Heart left ventricle (tissue), 16 donors: Measurements from ENCODE around the gene DDX42. TPM values are rescaled to one million over a fixed set of nuclear protein-coding genes. Genes with fewer than 3 reads are reported as not detected.
A peak's percentile ranks its signal among the peaks of the same experiment; 100 is the strongest.

Experiments
- ATAC-seq, 4 donors: fragments of 200-7000 bp; cut with Tn5 transposase; one replicate each; pipeline ENCODE4 v1.9.1; 2020 to 2022; ENCODE audit warnings: moderate library complexity in 4 of 4, mild to moderate bottlenecking in 3 of 4, moderate number of reproducible peaks in 1 of 4
- DNase-seq, 5 donors: peaks; one replicate each; pipeline ENCODE4 v3.0.0-alpha.2; 2020
- H3K27ac ChIP-seq, 12 donors: fragments of 200-600 bp; sonication (generic) in 4 of 12; one replicate each; pipeline versions ENCODE4 v1.5.0 to v1.8.0; 2016 to 2022; ENCODE audit warnings: mild to moderate bottlenecking in 2 of 12
- H3K27me3 ChIP-seq, 9 donors: fragments of 200-600 bp; sonication (generic) in 2 of 9; one replicate each; pipeline versions ENCODE4 v1.5.1 to v1.8.0; 2016 to 2022; ENCODE audit warnings: mild to moderate bottlenecking in 3 of 9
- H3K36me3 ChIP-seq, 9 donors: fragments of 200-600 bp; sonication (generic) in 2 of 9; one replicate each; pipeline versions ENCODE4 v1.5.0 to v1.8.0; 2018 to 2022; ENCODE audit warnings: mild to moderate bottlenecking in 2 of 9
- H3K4me1 ChIP-seq, 12 donors: fragments of 200-600 bp; sonication (generic) in 4 of 12; one replicate each; pipeline versions ENCODE4 v1.5.0 to v1.8.0; 2016 to 2022; ENCODE audit warnings: mild to moderate bottlenecking in 3 of 12
- H3K4me3 ChIP-seq, 12 donors: fragments of 200-600 bp; sonication (generic) in 4 of 12; one replicate each; pipeline versions ENCODE4 v1.5.0 to v1.8.0; 2017 to 2022; ENCODE audit warnings: mild to moderate bottlenecking in 9 of 12, moderate library complexity in 4 of 12
- H3K9me3 ChIP-seq, 12 donors: fragments of 200-600 bp; sonication (generic) in 4 of 12; one replicate each; pipeline versions ENCODE4 v1.5.0 to v1.8.0; 2016 to 2022; ENCODE audit warnings: mild to moderate bottlenecking in 1 of 12
- POLR2A ChIP-seq, 2 donors: fragments of 450-650 bp; IDR thresholded peaks; one replicate each; pipeline ENCODE4 v1.6.1; 2017; ENCODE audit warnings: antibody characterized with exemption in 2 of 2, mild to moderate bottlenecking in 2 of 2, moderate library complexity in 2 of 2
- whole genome bisulfite sequencing, 4 donors: extraction: QIAGEN DNeasy Blood & Tissue Kit in 2 of 4; methylation state at CpG; one replicate each; pipeline versions ENCODE4 v1.1.5 to v1.1.7; 2013 to 2018; 5-methylcytosine and 5-hydroxymethylcytosine counted together
- intact Hi-C, 10 donors: fragments of 100-400 bp; cut with DNase I; formaldehyde crosslinking; loops; one replicate each; pipeline versions ENCODE4 v1.11.1 to v1.14.2; 2022
- long read RNA-seq, 3 donors: library from polyadenylated mRNA; unstranded; transcript quantifications; one replicate each; pipeline ENCODE4 v2.0.0, GENCODE V29; 2020 to 2021
- polyA plus RNA-seq, 2 donors: library from polyadenylated mRNA; stranded (reverse); fragments of 200-250 nt; gene quantifications; one replicate each; pipeline ENCODE4 v1.2.3, GENCODE V29; 2013
- total RNA-seq, 9 donors: library from RNA; depleted of rRNA in 2 of 9; stranded (reverse); fragments of >200 nt in 2 of 9; fragmentation: NEBNext Ultra II Directional in 3 of 9; extraction: Animal tissue kit (Norgen Biotek cat#: 25700) in 3 of 9; gene quantifications; one replicate each; pipeline versions ENCODE4 v1.1.0 to v1.2.4, GENCODE V29; 2016 to 2023
- TF ChIP-seq, protein P1 (sequence below), 12 donors: fragments of 200-600 bp; sonication (generic) in 4 of 12; IDR thresholded peaks; one replicate each; pipeline versions ENCODE4 v1.5.0 to v1.8.0; 2018 to 2022; ENCODE audit warnings: antibody characterized with exemption in 12 of 12, mild to moderate bottlenecking in 5 of 12
- donor health status: ischemic (EF 13 %, LVEDD 7.1; RV severe dilation, severe dysfunction).
- donor health status: healthy with polysubstance abuse.
- donor health status: DM: no; HTN: yes; CAD: no.
- donor health status: DM: no; HTN: no; CAD: no.
- donor health status: ischemic (EF 25% LVEDD 6.9; RV normal size, moderate dysfunction).
- donor health status: ischemic (EF 25% LVEDD 5.7; RV mildly dilated, moderate dysfunction).
- donor health status: healthy.
- donor health status: DM: yes; HTN: yes; CAD: no.
- donor health status: ischemic (EF 35%, LVEDD 5.7; RV mildly dilated, moderate dysfunction).
- donor health status: nonischemic (EF 11% LVEDD 7.7; RV severe dilation, severe dysfunction).
- donor health status: DM: yes; HTN: yes; CAD: no.
- donor health status: PGD.
- donor health status: ischemic (EF 29% LVEDD 5.4; RV normal size, mild dysfunction).
- donor health status: nonischemic (EF 23%, LVEDD 6.1; RV moderate dilation, normal function).

The DDX42 gene, protein sequence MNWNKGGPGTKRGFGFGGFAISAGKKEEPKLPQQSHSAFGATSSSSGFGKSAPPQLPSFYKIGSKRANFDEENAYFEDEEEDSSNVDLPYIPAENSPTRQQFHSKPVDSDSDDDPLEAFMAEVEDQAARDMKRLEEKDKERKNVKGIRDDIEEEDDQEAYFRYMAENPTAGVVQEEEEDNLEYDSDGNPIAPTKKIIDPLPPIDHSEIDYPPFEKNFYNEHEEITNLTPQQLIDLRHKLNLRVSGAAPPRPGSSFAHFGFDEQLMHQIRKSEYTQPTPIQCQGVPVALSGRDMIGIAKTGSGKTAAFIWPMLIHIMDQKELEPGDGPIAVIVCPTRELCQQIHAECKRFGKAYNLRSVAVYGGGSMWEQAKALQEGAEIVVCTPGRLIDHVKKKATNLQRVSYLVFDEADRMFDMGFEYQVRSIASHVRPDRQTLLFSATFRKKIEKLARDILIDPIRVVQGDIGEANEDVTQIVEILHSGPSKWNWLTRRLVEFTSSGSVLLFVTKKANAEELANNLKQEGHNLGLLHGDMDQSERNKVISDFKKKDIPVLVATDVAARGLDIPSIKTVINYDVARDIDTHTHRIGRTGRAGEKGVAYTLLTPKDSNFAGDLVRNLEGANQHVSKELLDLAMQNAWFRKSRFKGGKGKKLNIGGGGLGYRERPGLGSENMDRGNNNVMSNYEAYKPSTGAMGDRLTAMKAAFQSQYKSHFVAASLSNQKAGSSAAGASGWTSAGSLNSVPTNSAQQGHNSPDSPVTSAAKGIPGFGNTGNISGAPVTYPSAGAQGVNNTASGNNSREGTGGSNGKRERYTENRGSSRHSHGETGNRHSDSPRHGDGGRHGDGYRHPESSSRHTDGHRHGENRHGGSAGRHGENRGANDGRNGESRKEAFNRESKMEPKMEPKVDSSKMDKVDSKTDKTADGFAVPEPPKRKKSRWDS
- 10 to 100 TPM; 30.1 to 75.0 (median 61.0) TPM for total RNA-seq
- 10 to 100 TPM; 34.4 to 44.8 TPM for polyA plus RNA-seq
- long read RNA-seq, donor 1, full-length matches to known transcripts: 42 of 52 reads
- long read RNA-seq, donor 1, partial matches to known transcripts: 8 of 52 reads
- long read RNA-seq, donor 1, other reads (novel, unspliced or antisense): 2 of 52 reads
- long read RNA-seq, donor 2, transcript DDX42-202 (18 exons, 3,939 nt): major isoform, 5 of 27 reads
- long read RNA-seq, donor 2, partial matches to known transcripts: 15 of 27 reads
- long read RNA-seq, donor 2, other reads (novel, unspliced or antisense): 1 of 27 reads
- long read RNA-seq, donor 3, full-length matches to known transcripts: 35 of 45 reads
- long read RNA-seq, donor 3, partial matches to known transcripts: 6 of 45 reads
- long read RNA-seq, donor 3, other reads (novel, unspliced or antisense): 4 of 45 reads

DNA sequence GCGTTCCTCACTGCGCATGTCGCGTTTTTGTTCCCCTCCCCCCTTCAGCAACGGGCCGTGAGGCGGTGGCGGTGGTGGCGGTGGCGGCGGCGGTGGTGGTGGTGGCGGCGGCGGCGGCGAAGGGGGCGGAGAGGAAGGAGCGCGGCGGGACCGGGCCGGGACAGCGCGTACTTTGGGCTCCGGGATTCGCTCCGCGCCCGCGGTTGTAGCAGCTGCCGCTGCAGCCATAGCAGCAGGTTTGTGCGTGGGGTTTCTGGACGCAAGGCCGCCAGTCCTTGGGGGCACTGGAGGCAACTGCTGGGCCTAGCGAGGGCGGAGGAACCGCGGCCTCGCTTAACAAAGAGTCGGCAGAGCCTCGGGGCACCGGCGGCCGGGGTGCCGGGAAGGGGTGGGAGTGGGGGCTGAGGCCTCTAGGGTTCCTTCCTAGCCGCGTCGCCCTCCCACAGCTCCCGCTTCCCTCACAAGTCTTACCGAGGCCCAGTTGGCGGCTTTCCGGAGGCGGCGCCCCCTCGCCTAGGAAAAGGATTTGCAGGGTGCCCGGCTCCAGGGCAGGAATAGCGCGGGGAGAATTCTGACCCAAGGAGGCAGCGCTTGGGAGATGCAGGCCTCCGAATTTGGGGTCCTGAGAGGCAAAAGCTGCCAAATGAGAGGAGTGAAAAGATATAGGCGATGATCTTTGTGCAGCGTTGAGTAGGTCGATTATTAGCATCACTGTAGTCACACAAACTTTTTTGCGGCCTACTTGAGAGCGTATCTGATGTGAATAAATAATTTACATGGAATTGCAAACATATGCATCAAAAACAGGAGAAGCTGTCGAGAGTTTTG is at the start of gene DDX42:
DDX42 (plus strand) TSS at position 30 of the 828 bp plus-strand sequence. CDS start 12,880 bp downstream, outside the sequence.
- WGBS, 4 donors: 0 to 1% (median 1%) methylated on average over 39 to 67 of the region's 67 CpGs
- ATAC-seq: peak in 2 of 4 donors; percentile 8 to 20
- no peaks in the 10 kb centered on the region for H3K27me3 ChIP-seq
- peak within 1 kb of the TSS; percentile 88 to 99 (median 98) for H3K27ac ChIP-seq
- TF ChIP-seq, protein P1, sequence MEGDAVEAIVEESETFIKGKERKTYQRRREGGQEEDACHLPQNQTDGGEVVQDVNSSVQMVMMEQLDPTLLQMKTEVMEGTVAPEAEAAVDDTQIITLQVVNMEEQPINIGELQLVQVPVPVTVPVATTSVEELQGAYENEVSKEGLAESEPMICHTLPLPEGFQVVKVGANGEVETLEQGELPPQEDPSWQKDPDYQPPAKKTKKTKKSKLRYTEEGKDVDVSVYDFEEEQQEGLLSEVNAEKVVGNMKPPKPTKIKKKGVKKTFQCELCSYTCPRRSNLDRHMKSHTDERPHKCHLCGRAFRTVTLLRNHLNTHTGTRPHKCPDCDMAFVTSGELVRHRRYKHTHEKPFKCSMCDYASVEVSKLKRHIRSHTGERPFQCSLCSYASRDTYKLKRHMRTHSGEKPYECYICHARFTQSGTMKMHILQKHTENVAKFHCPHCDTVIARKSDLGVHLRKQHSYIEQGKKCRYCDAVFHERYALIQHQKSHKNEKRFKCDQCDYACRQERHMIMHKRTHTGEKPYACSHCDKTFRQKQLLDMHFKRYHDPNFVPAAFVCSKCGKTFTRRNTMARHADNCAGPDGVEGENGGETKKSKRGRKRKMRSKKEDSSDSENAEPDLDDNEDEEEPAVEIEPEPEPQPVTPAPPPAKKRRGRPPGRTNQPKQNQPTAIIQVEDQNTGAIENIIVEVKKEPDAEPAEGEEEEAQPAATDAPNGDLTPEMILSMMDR (IDR thresholded peaks at IDR 0.05): peak in 3 of 12 donors; percentile 10 to 30 (median 16)
- TF ChIP-seq POLR2A (IDR thresholded peaks at IDR 0.05): no peak
- intact Hi-C loops: loop anchor here in 4 of 10 donors (5.0 to 10.0 kb wide), 5 partner anchors 50 to 350 kb away; partner anchors contain the start of genes FTSJ3 (in 3 of the 4), PSMC5 (in 3 of the 4), DCAF7 (in 1 of the 4) and SMARCD2 (in 1 of the 4)
- DNase-seq: peak; percentile 49 to 93 (median 93)
- H3K9me3 ChIP-seq: no peaks in the 10 kb centered on the region
- H3K4me3 ChIP-seq: peak within 1 kb of the TSS; percentile 65 to 99 (median 82)
- peaks cover 0 to 28% (median 17%) of the 10 kb centered on the region in 9 donors for H3K36me3 ChIP-seq
- H3K4me1 ChIP-seq: peaks cover 3 to 70% (median 42%) of the 10 kb centered on the region in 12 donors

DNA sequence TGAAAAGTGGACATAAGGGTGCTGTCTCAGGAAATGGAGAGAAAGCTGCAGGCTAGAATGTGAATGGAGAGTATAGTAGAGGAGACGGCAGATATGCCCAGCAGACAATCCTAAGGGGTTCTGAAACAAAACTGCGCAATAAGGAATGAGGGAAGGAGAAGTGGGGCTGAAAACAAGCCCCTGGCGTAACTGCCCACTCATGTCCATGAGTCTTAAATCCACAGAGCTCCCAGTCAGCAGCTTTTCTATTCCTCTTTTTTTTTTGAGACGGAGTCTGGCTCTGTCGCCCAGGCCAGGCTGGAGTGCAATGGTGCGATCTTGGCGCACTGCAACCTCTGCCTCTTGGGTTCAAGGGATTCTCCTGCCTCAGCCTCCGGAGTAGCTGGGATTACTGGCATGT is 38.3 kb upstream of the DDX42 start:
- no peak for DNase-seq
- no peak for ATAC-seq
- H3K9me3 ChIP-seq: no peaks in the 10 kb centered on the region
- peaks cover 0 to 10% (median 0%) of the 10 kb centered on the region in 9 donors for H3K36me3 ChIP-seq
- TF ChIP-seq, protein P1 (IDR thresholded peaks at IDR 0.05): no peak
- TF ChIP-seq POLR2A (IDR thresholded peaks at IDR 0.05): no peak
- H3K27ac ChIP-seq: no peak overlapping the region
- WGBS, 4 donors: 94 to 99% (median 96%) methylated on average over 8 of the region's 8 CpGs
- peaks cover 0 to 10% (median 6%) of the 10 kb centered on the region in 12 donors for H3K4me1 ChIP-seq
- H3K27me3 ChIP-seq: no peaks in the 10 kb centered on the region
- no peak overlapping the region for H3K4me3 ChIP-seq
- intact Hi-C loops: no loop called here

DNA sequence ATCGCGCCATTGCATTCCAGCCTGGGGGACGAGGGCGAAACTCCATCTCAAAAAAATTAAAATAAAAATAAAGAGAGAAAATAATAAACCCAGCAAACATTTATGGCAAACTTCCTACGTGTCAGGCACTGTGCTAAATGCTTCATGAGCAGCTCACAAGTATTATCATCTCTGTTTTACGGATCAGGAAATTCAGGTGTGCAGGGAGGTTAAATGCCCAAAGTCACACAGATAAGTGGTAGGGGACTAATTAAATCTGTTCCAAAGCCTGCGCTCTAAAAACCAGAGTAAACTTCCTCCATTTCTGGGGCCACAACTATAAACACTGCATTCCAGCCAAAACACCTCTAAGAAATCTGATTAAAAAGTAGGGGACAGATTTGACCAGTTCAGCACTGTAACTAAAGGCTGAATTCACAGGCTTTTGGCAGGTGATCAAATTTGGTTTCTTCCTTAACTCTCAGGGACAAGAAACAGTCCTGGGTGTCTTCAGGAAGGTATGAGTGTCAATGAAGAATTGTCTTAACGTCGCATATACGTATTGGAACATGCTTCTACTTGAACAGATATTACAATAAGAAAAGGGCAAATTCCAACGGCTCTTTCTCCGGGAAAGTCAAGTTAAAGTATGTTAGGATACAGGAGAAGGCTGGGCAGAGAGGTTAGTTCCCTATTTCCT is 33.4 kb upstream of the DDX42 start:
- Histone ChIP-seq H3K27ac (peak overlapping the region; percentile 56 to 96 (median 90)), H3K4me3 (peak overlapping the region; percentile 61 to 95 (median 78)), H3K36me3 (peaks cover 0 to 15% (median 11%) of the 10 kb centered on the region in 9 donors), H3K9me3 (no peaks in the 10 kb centered on the region), H3K27me3 (no peaks in the 10 kb centered on the region), H3K4me1 (peaks cover 0 to 22% (median 12%) of the 10 kb centered on the region in 12 donors)
- ATAC-seq (no peak), DNase-seq (no peak)
- intact Hi-C loops: loop anchor here in 2 of 10 donors (2.0 to 5.0 kb wide), 2 partner anchors 38 to 40 kb away; partner anchors contain the start of gene LIMD2 (in 2 of the 2)
- TF ChIP-seq POLR2A (IDR thresholded peaks at IDR 0.05): no peak
- TF ChIP-seq, protein P1 (IDR thresholded peaks at IDR 0.05): no peak
- WGBS, 4 donors: 41 to 44% (median 43%) methylated on average over 12 of the region's 12 CpGs
